Measurements from ENCODE around the gene DNMT3B. TPM values are rescaled to one million over a fixed set of nuclear protein-coding genes. Genes with fewer than 3 reads are reported as not detected.

The DNMT3B gene
- total RNA-seq, 4 donors from 2014 or later, result 2.2 to 2.7 (median 2.3) TPM

DNA sequence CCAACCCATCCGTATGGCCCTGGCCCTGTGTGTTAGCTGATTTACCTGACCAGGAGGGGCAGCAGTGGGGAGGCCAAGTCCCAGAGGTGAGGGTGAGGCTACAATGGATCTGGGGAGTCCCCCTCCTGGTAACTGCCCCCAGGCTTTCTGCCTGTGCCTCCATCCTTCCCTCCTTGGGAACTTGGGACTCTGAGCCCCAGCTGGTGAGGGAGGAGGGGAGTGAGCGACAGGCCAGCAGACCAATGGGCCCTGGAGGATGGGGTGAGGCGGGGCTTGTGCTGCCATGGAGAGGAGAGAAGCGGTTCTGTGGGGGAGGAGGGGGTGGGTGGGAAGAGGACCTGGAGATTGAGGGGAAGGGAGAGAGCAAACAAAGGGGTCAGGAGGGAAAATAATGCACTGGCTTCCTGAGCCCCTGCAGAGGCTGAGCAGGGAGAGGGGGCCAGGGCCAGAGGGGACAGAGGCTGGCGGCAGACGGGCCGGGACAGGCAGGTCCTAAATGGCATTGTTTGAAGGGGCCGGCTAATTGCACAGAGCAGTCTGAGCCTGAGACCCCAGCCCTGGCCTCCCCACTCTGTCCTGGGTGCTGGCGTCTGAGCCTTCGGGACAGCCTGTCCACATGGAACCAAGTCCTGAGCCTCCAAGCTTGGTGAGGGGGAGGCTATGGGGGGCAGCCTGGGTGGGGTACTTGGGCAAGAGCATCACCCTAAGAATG, 17.5 kb downstream of the DNMT3B start:
- Histone ChIP-seq H3K27me3 (no peaks in the 10 kb centered on the region), H3K4me1 (no peaks in the 10 kb centered on the region), H3K9me3 (no peaks in the 10 kb centered on the region), H3K36me3 (no peaks in the 10 kb centered on the region), H3K4me3 (replicated peaks in 1 of 3) (no peak overlapping the region), H3K27ac (no peak overlapping the region)
- intact Hi-C loops (cut with DNase I), result loop anchor here (2.0 to 10.0 kb wide), 2 partner anchors 107 to 255 kb away; partner anchors contain the start of gene C20orf203
- DNase-seq, result no peak
- 81 to 95% methylated on average over 10 of the region's 10 CpGs for WGBS, 2 donors
- TF ChIP-seq, protein P1, sequence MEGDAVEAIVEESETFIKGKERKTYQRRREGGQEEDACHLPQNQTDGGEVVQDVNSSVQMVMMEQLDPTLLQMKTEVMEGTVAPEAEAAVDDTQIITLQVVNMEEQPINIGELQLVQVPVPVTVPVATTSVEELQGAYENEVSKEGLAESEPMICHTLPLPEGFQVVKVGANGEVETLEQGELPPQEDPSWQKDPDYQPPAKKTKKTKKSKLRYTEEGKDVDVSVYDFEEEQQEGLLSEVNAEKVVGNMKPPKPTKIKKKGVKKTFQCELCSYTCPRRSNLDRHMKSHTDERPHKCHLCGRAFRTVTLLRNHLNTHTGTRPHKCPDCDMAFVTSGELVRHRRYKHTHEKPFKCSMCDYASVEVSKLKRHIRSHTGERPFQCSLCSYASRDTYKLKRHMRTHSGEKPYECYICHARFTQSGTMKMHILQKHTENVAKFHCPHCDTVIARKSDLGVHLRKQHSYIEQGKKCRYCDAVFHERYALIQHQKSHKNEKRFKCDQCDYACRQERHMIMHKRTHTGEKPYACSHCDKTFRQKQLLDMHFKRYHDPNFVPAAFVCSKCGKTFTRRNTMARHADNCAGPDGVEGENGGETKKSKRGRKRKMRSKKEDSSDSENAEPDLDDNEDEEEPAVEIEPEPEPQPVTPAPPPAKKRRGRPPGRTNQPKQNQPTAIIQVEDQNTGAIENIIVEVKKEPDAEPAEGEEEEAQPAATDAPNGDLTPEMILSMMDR (IDR thresholded peaks at IDR 0.05), result no peak
- no peak for TF ChIP-seq POLR2A (IDR thresholded peaks at IDR 0.05)

DNA sequence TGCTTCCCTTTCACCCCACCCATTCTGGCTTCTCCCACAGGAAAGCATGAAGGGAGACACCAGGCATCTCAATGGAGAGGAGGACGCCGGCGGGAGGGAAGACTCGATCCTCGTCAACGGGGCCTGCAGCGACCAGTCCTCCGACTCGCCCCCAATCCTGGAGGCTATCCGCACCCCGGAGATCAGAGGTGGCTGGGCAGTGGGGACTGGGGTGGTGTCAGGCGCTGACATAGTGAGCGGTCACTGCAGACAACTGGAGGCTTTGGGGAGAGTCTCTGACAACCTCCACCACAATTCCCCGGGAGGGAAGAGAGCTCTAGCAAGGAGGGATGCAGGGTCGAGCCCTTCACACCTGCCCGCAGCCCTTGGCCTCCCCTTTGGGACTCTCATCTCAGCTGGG, 18.1 kb downstream of the DNMT3B start:
- intact Hi-C loops (cut with DNase I), result loop anchor here (10.0 kb wide), 1 partner anchor 255 kb away; no protein-coding TSS in a partner anchor

DNA sequence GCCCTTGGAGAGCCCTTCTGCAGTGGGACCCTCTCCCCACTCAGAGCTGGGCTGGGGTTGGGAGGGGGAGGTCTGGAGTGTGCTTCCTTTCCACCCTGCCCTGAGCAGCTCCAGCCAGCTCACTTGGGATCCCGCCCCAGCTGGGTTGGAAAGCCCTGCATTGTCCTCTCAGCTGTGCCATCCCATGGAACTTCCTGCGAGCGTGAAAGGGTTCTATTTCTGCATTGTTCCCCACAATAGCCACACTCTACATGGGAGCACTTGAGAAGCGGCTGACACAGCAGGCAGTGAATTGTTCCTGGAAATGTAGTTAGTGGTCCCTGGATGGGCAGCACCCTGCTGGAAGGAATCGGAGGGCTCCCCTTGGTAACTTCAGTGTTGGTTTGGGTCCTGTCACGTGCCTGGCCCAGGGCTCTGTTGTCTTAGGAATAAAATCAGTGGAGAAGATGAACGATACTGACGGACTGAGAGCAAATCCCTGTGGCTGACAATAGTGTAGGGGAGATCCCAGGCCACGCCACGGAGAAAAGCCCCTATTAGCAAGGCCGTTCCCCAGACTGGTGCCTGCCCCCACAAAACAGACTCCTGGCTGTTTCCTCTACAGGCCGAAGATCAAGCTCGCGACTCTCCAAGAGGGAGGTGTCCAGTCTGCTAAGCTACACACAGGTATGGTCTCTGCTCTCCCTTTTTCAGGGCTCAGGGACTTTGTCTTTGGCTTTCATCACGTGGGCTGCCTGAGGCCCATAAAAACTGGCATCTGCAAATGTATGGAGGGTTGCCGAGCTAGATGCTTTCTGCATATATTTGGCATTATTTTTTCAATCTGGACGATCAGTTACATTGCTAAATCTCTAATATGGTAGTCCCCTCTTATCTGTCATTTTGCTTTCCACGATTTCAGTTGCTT, 18.8 kb downstream of the DNMT3B start:
- no peak for TF ChIP-seq POLR2A (IDR thresholded peaks at IDR 0.05)
- TF ChIP-seq, protein P1 (IDR thresholded peaks at IDR 0.05), result no peak
- 84 to 93% methylated on average over 15 to 18 of the region's 18 CpGs for WGBS, 2 donors
- Histone ChIP-seq H3K36me3 (no peaks in the 10 kb centered on the region), H3K4me3 (replicated peaks in 1 of 3) (no peak overlapping the region), H3K27me3 (no peaks in the 10 kb centered on the region), H3K27ac (no peak overlapping the region), H3K4me1 (no peaks in the 10 kb centered on the region), H3K9me3 (no peaks in the 10 kb centered on the region)
- intact Hi-C loops (cut with DNase I), result loop anchor here (10.0 kb wide), 1 partner anchor 256 kb away; no protein-coding TSS in a partner anchor
- no peak for DNase-seq

More for the DNA sequence above, 18.1 kb downstream of the DNMT3B start:
- TF ChIP-seq POLR2A (IDR thresholded peaks at IDR 0.05), result no peak
- TF ChIP-seq, protein P1 (IDR thresholded peaks at IDR 0.05), result no peak
- Histone ChIP-seq H3K27ac (no peak overlapping the region), H3K36me3 (no peaks in the 10 kb centered on the region), H3K4me1 (no peaks in the 10 kb centered on the region), H3K27me3 (no peaks in the 10 kb centered on the region), H3K4me3 (replicated peaks in 1 of 3) (no peak overlapping the region), H3K9me3 (no peaks in the 10 kb centered on the region)
- 83 to 95% methylated on average over 3 to 16 of the region's 16 CpGs for WGBS, 2 donors
- no peak for DNase-seq

DNA sequence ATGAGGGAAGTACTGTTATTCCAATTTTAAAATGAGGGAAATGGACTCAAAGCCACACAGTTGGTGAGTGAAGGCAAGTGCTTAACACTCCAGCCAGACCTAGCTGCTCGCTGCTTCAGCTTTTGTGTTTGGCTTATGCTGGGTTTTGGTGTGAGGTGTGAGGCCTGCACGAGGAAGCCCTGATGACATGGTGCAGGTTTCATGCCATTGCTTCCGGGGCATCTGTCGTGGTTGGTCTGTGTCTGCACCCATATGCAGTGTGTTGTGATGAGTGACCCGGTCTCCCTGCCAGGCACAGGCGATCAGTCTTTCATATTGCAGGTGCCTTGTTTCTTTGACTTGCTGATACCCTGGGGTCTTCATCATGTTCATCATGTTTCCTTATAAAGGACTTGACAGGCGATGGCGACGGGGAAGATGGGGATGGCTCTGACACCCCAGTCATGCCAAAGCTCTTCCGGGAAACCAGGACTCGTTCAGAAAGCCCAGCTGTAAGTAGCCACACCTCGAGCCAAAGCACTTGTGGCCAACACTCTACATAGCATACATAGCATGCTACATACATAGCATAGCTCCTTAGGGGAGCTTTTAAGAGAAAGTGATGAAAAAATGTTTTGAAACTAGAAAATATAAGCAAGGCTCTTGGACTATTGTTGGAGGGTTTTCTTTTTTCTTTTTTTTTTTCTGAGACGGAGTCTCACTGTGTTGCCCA, 22.3 kb downstream of the DNMT3B start:
- WGBS, 2 donors, result 90 to 93% methylated on average over 13 of the region's 13 CpGs
- Histone ChIP-seq H3K4me3 (replicated peaks in 1 of 3) (no peak overlapping the region), H3K27me3 (no peaks in the 10 kb centered on the region), H3K9me3 (no peaks in the 10 kb centered on the region), H3K4me1 (no peaks in the 10 kb centered on the region), H3K36me3 (no peaks in the 10 kb centered on the region), H3K27ac (no peak overlapping the region)
- intact Hi-C loops (cut with DNase I), result loop anchor here (5.0 to 10.0 kb wide), 2 partner anchors 108 to 260 kb away; no protein-coding TSS in a partner anchor
- no peak for TF ChIP-seq POLR2A (IDR thresholded peaks at IDR 0.05)
- TF ChIP-seq, protein P1 (IDR thresholded peaks at IDR 0.05), result no peak
- no peak for DNase-seq

All from thyroid gland (tissue), 4 donors.